Testis (tissue), 2 donors: ENCODE data around the gene MED12L.
"Not testable (repeated sequence)": the region's sequence is repeated elsewhere in the genome, so short reads cannot be mapped to it uniquely, and the experiment has no call there.

Experiments
- POLR2A ChIP-seq: fragments of 450-650 bp; IDR thresholded peaks from one replicate; pipeline ENCODE4 v1.6.1; 2017; ENCODE audit warnings: antibody characterized with exemption, mild to moderate bottlenecking, moderate library complexity
- TF ChIP-seq, protein P1 (sequence below), 3 experiments: fragments of 450-650 bp in 2 of 3; fragments of 200-600 bp in 1 of 3; sonication (generic) in 1 of 3; IDR thresholded peaks; one replicate each; pipeline ENCODE4 v1.5.1; 2016 to 2019; ENCODE audit warnings: antibody characterized with exemption in 3 of 3, mild to moderate bottlenecking in 2 of 3, moderate library complexity in 1 of 3

GRCh38 chr3:151392191-151392590 lies 306.7 kb downstream of the MED12L start:
- TF ChIP-seq, protein P1, sequence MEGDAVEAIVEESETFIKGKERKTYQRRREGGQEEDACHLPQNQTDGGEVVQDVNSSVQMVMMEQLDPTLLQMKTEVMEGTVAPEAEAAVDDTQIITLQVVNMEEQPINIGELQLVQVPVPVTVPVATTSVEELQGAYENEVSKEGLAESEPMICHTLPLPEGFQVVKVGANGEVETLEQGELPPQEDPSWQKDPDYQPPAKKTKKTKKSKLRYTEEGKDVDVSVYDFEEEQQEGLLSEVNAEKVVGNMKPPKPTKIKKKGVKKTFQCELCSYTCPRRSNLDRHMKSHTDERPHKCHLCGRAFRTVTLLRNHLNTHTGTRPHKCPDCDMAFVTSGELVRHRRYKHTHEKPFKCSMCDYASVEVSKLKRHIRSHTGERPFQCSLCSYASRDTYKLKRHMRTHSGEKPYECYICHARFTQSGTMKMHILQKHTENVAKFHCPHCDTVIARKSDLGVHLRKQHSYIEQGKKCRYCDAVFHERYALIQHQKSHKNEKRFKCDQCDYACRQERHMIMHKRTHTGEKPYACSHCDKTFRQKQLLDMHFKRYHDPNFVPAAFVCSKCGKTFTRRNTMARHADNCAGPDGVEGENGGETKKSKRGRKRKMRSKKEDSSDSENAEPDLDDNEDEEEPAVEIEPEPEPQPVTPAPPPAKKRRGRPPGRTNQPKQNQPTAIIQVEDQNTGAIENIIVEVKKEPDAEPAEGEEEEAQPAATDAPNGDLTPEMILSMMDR (IDR thresholded peaks at IDR 0.05): not testable (repeated sequence)
- TF ChIP-seq POLR2A: not testable (repeated sequence)
